HCT116 (cell line): ENCODE results near the gene OTOP2. TPM values are rescaled to one million over a fixed set of nuclear protein-coding genes. Genes with fewer than 3 reads are reported as not detected.

Source experiments
- ATAC-seq: fragments of 200-7000 bp; cut with Tn5 transposase; 2 replicates; pipeline ENCODE4 v1.9.1; 2020; ENCODE audit warnings: mild to moderate bottlenecking, moderate library complexity
- BruUV-seq: library from RNA; stranded (reverse); fragments of 400-500 nt; replicated peaks from 2 replicates; lab custom pipeline; 2021; lab: Mats Ljungman, UMichigan
- CTCF ChIA-PET: fragments of 300-600 bp; sonication (Branson Sonifier 250); formaldehyde crosslinking; loops from one replicate; lab custom pipeline; 2021; ENCODE audit warnings: antibody characterized with exemption; lab: Charles Lee
- POLR2A ChIA-PET: fragments of 300-600, 350-600 bp; sonication (Branson Sonifier 250); formaldehyde crosslinking; loops from one replicate; lab custom pipeline; 2021; ENCODE audit warnings: antibody characterized with exemption; lab: Charles Lee
- RAD21 ChIA-PET, 2 experiments: fragments of 300-600 bp; sonication (Branson Sonifier 250); formaldehyde crosslinking; loops; one replicate each; lab custom pipeline; 2023; ENCODE audit warnings: low total read pairs in 2 of 2; ENCODE audit not compliant: uncharacterized antibody in 2 of 2, unreplicated experiment in 2 of 2, low non-redundant PET in 1 of 2; lab: Charles Lee
- DNase-seq: peaks from one replicate; pipeline ENCODE4 v3.0.0-alpha.2; 2010; ENCODE audit warnings: low read depth, low spot score
- H2AFZ ChIP-seq: fragments of 200-600 bp; shearing (Covaris generic), sonication (generic); 2 replicates; pipeline ENCODE4 v1.6.1; 2017; ENCODE audit warnings: low read depth, mixed run types, mixed read lengths, antibody characterized with exemption, low read length; ENCODE audit not compliant: poor library complexity, severe bottlenecking
- H3K27ac ChIP-seq: 2 replicates; pipeline ENCODE4 v1.5.1; 2012; ENCODE audit warnings: low read depth, low read length
- H3K27me3 ChIP-seq: fragments of 200-600 bp; sonication (generic); 2 replicates; pipeline ENCODE4 v1.6.1; 2016; ENCODE audit warnings: mixed run types, low read length, mixed read lengths; ENCODE audit not compliant: insufficient read depth
- H3K36me3 ChIP-seq, 2 experiments: fragments of 200-500 bp in 1 of 2; fragments of 200-600 bp in 1 of 2; sonication (Bioruptor generic) in 1 of 2; sonication (generic) in 1 of 2; 2 replicates each; pipeline versions ENCODE4 v1.5.1 to v1.6.1; 2014 to 2016; ENCODE audit warnings: low read length in 2 of 2, inconsistent platforms in 1 of 2, mixed read lengths in 1 of 2, mixed run types in 1 of 2; ENCODE audit not compliant: insufficient read depth in 2 of 2, control insufficient read depth in 1 of 2
- H3K4me1 ChIP-seq, 2 experiments: fragments of 200-600 bp in 1 of 2; sonication (generic) in 1 of 2; 2 replicates each; pipeline versions ENCODE4 v1.5.1 to v1.6.1; 2012 to 2017; ENCODE audit warnings: low read length in 2 of 2, inconsistent platforms in 1 of 2, mild to moderate bottlenecking in 1 of 2, mixed read lengths in 1 of 2, mixed run types in 1 of 2, moderate library complexity in 1 of 2; ENCODE audit not compliant: insufficient read depth in 2 of 2, control insufficient read depth in 1 of 2
- H3K4me2 ChIP-seq: fragments of 200-600 bp; sonication (generic); 2 replicates; pipeline ENCODE4 v1.6.1; 2017; ENCODE audit warnings: mixed run types, low read length, mixed read lengths
- H3K4me3 ChIP-seq, 2 experiments: fragments of 200-600 bp in 1 of 2; sonication (generic) in 1 of 2; replicated peaks in 1 of 2; 2 replicates each; pipeline ENCODE4 v1.5.1; 2011 to 2016; ENCODE audit warnings: low read length in 2 of 2, control low read depth in 1 of 2, low read depth in 1 of 2, mild to moderate bottlenecking in 1 of 2, mixed read lengths in 1 of 2, mixed run types in 1 of 2
- H3K79me2 ChIP-seq: fragments of 200-600 bp; sonication (generic); 2 replicates; pipeline ENCODE4 v1.6.1; 2017; ENCODE audit warnings: mild to moderate bottlenecking, mixed run types, low read length, moderate library complexity, mixed read lengths; ENCODE audit not compliant: insufficient read depth
- H3K9ac ChIP-seq: fragments of 200-600 bp; sonication (generic); 2 replicates; pipeline ENCODE4 v1.6.1; 2016; ENCODE audit warnings: low read length, mixed read lengths
- H3K9me2 ChIP-seq: fragments of 200-600 bp; sonication (generic), shearing (Covaris generic); 2 replicates; pipeline ENCODE4 v1.6.1; 2017; ENCODE audit warnings: mixed run types, mild to moderate bottlenecking, moderate library complexity; ENCODE audit not compliant: insufficient read depth
- H3K9me3 ChIP-seq, 2 experiments: fragments of 200-500 bp in 1 of 2; fragments of 200-600 bp in 1 of 2; sonication (Bioruptor generic) in 1 of 2; sonication (generic) in 1 of 2; 2 replicates each; pipeline ENCODE4 v1.6.1; 2014 to 2017; ENCODE audit warnings: low read length in 2 of 2, mixed read lengths in 2 of 2, inconsistent platforms in 1 of 2, low read depth in 1 of 2, mild to moderate bottlenecking in 1 of 2, mixed run types in 1 of 2, moderate library complexity in 1 of 2; ENCODE audit not compliant: control insufficient read depth in 1 of 2, insufficient read depth in 1 of 2
- H4K20me1 ChIP-seq: fragments of 200-600 bp; sonication (generic), shearing (Covaris generic); 2 replicates; pipeline ENCODE4 v1.6.1; 2017; ENCODE audit warnings: mixed run types, mild to moderate bottlenecking, moderate library complexity; ENCODE audit not compliant: insufficient read depth
- CBX3 ChIP-seq: IDR thresholded peaks from 2 replicates; pipeline ENCODE4 v1.6.1; 2012; ENCODE audit warnings: low read depth
- EGR1 ChIP-seq: IDR thresholded peaks from 2 replicates; pipeline ENCODE4 v1.6.1; 2012; ENCODE audit warnings: low read depth
- EZH2 ChIP-seq: fragments of 200-600 bp; sonication (generic); IDR thresholded peaks from 2 replicates; pipeline ENCODE4 v1.6.1; 2017; ENCODE audit warnings: antibody characterized with exemption, mixed run types
- EZH2phosphoT487 ChIP-seq: fragments of 200-600 bp; IDR thresholded peaks from 2 replicates; pipeline ENCODE4 v1.6.1; 2018; ENCODE audit warnings: antibody characterized with exemption, borderline replicate concordance
- FOSL1 ChIP-seq: IDR thresholded peaks from 2 replicates; pipeline ENCODE4 v1.6.1; 2012; ENCODE audit warnings: low read depth
- MAX ChIP-seq: IDR thresholded peaks from 2 replicates; pipeline ENCODE4 v1.6.1; 2012
- RAD21 ChIP-seq: IDR thresholded peaks from 2 replicates; pipeline ENCODE4 v1.6.1; 2012; ENCODE audit warnings: low read depth, mild to moderate bottlenecking
- REST ChIP-seq: IDR thresholded peaks from 2 replicates; pipeline ENCODE4 v1.6.1; 2012; ENCODE audit warnings: low read depth
- SIN3A ChIP-seq: IDR thresholded peaks from 2 replicates; pipeline ENCODE4 v1.6.1; 2012; ENCODE audit warnings: low read depth
- SRF ChIP-seq: IDR thresholded peaks from 2 replicates; pipeline ENCODE4 v1.6.1; 2012; ENCODE audit warnings: low read depth
- TCF7L2 ChIP-seq: IDR thresholded peaks from 2 replicates; pipeline ENCODE4 v1.7.0; 2011; ENCODE audit warnings: borderline replicate concordance, inconsistent platforms; ENCODE audit not compliant: insufficient read depth, insufficient read length; ENCODE audit errors: extremely low read depth
- YY1 ChIP-seq: IDR thresholded peaks from 2 replicates; pipeline ENCODE4 v1.6.1; 2011; ENCODE audit warnings: low read length, low read depth, moderate library complexity, mild to moderate bottlenecking; ENCODE audit not compliant: insufficient replicate concordance; ENCODE audit errors: extremely low read depth
- ZFX ChIP-seq: fragments of 450-650 bp; IDR thresholded peaks from 2 replicates; pipeline ENCODE4 v1.6.1; 2017
- ZNF274 ChIP-seq: fragments of 200-500 bp; sonication (Bioruptor generic); IDR thresholded peaks from 2 replicates; pipeline ENCODE4 v1.6.1; 2014; ENCODE audit warnings: mild to moderate bottlenecking, low read depth, low read length, inconsistent platforms
- intact Hi-C: fragments of 100-400 bp; cut with micrococcal nuclease; formaldehyde crosslinking; loops from 2 replicates; pipeline ENCODE4 v1.10.0; 2022
- total RNA-seq: library from RNA; stranded (reverse); gene quantifications from one replicate; pipeline ENCODE4 v1.2.1, GENCODE V29; 2021; ENCODE audit not compliant: unreplicated experiment
- TF ChIP-seq, protein P1 (sequence below): IDR thresholded peaks from 2 replicates; pipeline ENCODE4 v1.6.1; 2012
- TF ChIP-seq, protein P2 (sequence below), 3 experiments: fragments of 200-600 bp in 1 of 3; sonication (generic) in 1 of 3; IDR thresholded peaks in 2 of 3; conservative IDR thresholded peaks in 1 of 3; 2 replicates each; pipeline ENCODE4 v1.5.1; 2012 to 2017; ENCODE audit warnings: low read depth in 2 of 3, low read length in 2 of 3, antibody characterized with exemption in 1 of 3, borderline replicate concordance in 1 of 3, control low read depth in 1 of 3, mild to moderate bottlenecking in 1 of 3, mixed read lengths in 1 of 3, mixed run types in 1 of 3, moderate library complexity in 1 of 3; ENCODE audit not compliant: insufficient read depth in 1 of 3
- TF ChIP-seq, protein P3 (sequence below): IDR thresholded peaks from 2 replicates; pipeline ENCODE4 v1.6.1; 2011; ENCODE audit warnings: mild to moderate bottlenecking, low read length, moderate library complexity; ENCODE audit not compliant: insufficient replicate concordance; ENCODE audit errors: extremely low read depth

OTOP2 gene
- total RNA-seq, 1 experiment from 2014 or later, result not detected

DNA sequence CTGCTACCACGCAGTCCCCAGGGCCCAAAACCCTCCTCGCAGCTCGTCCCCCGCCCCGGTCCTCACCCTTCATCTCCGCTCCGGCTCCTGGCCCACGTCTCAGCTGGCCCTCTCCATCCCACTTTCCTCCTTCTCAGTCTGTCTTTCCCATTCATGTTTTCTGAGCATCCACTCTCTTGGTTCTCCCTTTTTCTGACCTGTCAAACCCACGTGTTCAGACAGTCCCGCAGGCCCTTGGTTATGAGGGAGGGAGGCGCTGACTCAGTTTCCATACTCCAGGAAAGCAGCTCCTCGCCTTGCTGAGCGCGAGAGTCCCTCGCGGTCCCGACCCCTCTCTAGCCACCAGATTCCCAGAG is 48.9 kb downstream of the OTOP2 start:
- BruUV-seq, result no TSS peak
- peak overlapping the region; percentile 80 to 84 for H3K4me3 ChIP-seq
- no peak overlapping the region for H3K27ac ChIP-seq
- TF ChIP-seq, protein P1, sequence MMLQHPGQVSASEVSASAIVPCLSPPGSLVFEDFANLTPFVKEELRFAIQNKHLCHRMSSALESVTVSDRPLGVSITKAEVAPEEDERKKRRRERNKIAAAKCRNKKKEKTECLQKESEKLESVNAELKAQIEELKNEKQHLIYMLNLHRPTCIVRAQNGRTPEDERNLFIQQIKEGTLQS, result no peak
- TF ChIP-seq EZH2, result no peak
- no peak for TF ChIP-seq SIN3A
- no peak for TF ChIP-seq RAD21
- no peak for TF ChIP-seq SRF
- TF ChIP-seq CBX3, result no peak
- no peak for TF ChIP-seq TCF7L2
- no peak for TF ChIP-seq YY1
- TF ChIP-seq REST, result no peak
- TF ChIP-seq ZNF274, result no peak
- TF ChIP-seq, protein P2, sequence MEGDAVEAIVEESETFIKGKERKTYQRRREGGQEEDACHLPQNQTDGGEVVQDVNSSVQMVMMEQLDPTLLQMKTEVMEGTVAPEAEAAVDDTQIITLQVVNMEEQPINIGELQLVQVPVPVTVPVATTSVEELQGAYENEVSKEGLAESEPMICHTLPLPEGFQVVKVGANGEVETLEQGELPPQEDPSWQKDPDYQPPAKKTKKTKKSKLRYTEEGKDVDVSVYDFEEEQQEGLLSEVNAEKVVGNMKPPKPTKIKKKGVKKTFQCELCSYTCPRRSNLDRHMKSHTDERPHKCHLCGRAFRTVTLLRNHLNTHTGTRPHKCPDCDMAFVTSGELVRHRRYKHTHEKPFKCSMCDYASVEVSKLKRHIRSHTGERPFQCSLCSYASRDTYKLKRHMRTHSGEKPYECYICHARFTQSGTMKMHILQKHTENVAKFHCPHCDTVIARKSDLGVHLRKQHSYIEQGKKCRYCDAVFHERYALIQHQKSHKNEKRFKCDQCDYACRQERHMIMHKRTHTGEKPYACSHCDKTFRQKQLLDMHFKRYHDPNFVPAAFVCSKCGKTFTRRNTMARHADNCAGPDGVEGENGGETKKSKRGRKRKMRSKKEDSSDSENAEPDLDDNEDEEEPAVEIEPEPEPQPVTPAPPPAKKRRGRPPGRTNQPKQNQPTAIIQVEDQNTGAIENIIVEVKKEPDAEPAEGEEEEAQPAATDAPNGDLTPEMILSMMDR (IDR thresholded peaks at IDR 0.05 in 2 of 3, conservative IDR thresholded peaks at IDR 0.05 in 1 of 3; ENCODE audit: borderline replicate concordance in 1 of 3, insufficient read depth in 1 of 3, low read depth in 2 of 3, low read length in 2 of 3), result no peak
- no peak for TF ChIP-seq FOSL1
- no peak for TF ChIP-seq MAX
- TF ChIP-seq EZH2phosphoT487, result no peak
- no peak for TF ChIP-seq EGR1
- no peak for TF ChIP-seq ZFX
- TF ChIP-seq, protein P3, sequence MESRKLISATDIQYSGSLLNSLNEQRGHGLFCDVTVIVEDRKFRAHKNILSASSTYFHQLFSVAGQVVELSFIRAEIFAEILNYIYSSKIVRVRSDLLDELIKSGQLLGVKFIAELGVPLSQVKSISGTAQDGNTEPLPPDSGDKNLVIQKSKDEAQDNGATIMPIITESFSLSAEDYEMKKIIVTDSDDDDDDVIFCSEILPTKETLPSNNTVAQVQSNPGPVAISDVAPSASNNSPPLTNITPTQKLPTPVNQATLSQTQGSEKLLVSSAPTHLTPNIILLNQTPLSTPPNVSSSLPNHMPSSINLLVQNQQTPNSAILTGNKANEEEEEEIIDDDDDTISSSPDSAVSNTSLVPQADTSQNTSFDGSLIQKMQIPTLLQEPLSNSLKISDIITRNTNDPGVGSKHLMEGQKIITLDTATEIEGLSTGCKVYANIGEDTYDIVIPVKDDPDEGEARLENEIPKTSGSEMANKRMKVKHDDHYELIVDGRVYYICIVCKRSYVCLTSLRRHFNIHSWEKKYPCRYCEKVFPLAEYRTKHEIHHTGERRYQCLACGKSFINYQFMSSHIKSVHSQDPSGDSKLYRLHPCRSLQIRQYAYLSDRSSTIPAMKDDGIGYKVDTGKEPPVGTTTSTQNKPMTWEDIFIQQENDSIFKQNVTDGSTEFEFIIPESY, result no peak
- H2AFZ ChIP-seq, result peak overlapping the region; percentile 87
- POLR2A ChIA-PET, result interaction anchor here (1.4 to 2.2 kb wide), 4 partner anchors 11 to 40 kb away, joined by 3 to 11 read pairs (median 4); partner anchors contain the start of genes CDR2L and MRPL58
- no peak for DNase-seq
- peak overlapping the region; percentile 98 for H3K4me2 ChIP-seq
- CTCF ChIA-PET, result interaction anchor here (0.8 to 4.5 kb wide), 7 partner anchors 9 to 229 kb away, joined by 3 to 36 read pairs (median 4); no protein-coding TSS in a partner anchor
- RAD21 ChIA-PET, result interaction anchor here in 1 of 2 experiments (1.0 kb wide), 1 partner anchor 11 kb away, joined by 3 read pairs; no protein-coding TSS in a partner anchor
- no peaks in the 10 kb centered on the region for H3K27me3 ChIP-seq
- H3K9me3 ChIP-seq, result no peaks in the 10 kb centered on the region
- intact Hi-C loops, result no loop called here
- H3K9ac ChIP-seq, result no peak overlapping the region
- H3K36me3 ChIP-seq, result no peaks in the 10 kb centered on the region
- H3K79me2 ChIP-seq, result no peaks in the 10 kb centered on the region
- ATAC-seq, result no peak
- no peaks in the 10 kb centered on the region for H4K20me1 ChIP-seq
- H3K9me2 ChIP-seq, result no peaks in the 10 kb centered on the region
- H3K4me1 ChIP-seq, result peaks cover 36% of the 10 kb centered on the region in 2 experiments
